Cerebellar cortex (tissue), 1 donor: Measurements from ENCODE around the gene DXO.

Source experiments
- DNase-seq: peaks from one replicate; pipeline ENCODE4 v3.0.0-alpha.2; 2015; ENCODE audit warnings: low spot score

The DXO gene

GRCh38 chr6:31928672-31928939, 43.3 kb downstream of the DXO start:
- no peak for DNase-seq

GRCh38 chr6:31927863-31928671, 43.9 kb downstream of the DXO start:
- no peak for DNase-seq

GRCh38 chr6:31927242-31927862, 44.6 kb downstream of the DXO start, which contains the start of gene C2:
TSS of gene C2 (plus strand) at chr6:31927717. CDS start at chr6:31927753, 36 bp downstream.
- DNase-seq = no peak

GRCh38 chr6:31922942-31923341, 49.0 kb downstream of the DXO start:
- peak; percentile 43 for DNase-seq

GRCh38 chr6:31920811-31921210, 51.1 kb downstream of the DXO start:
- DNase-seq = no peak
